AML-193 (cell line): ENCODE measurements around the gene GAB2.
A peak's percentile ranks its signal among the peaks of the same experiment; 100 is the strongest.
"Not testable (repeated sequence)": the region's sequence is repeated elsewhere in the genome, so short reads cannot be mapped to it uniquely, and the experiment has no call there.

Source experiments
- DNase-seq, 2 experiments: peaks; one replicate each; lab custom pipeline; 2025; lab: John Stamatoyannopoulos, UW

GAB2 gene

DNA sequence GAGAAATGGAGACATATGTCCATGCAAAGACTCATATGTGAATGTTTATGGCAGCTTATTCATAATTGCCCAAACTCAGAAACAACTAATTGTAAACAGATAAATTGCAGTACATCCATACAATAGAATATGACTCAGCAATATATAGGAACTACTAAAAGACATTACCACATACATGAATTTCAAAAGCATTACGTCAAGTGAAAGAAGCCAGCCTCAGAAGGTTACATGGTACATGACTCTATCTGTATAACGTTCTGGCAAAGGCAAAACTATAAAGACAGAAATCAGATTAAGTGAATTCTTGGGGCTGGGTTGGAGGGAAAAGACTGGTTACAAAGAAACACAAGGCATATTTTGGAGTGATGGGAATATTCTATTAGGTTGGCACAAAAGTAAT lies 236.4 kb downstream of the GAB2 start:
- DNase-seq, result peak; percentile 51 to 75

- DNase-seq, result no peak
These were observed 236.9 kb downstream of the GAB2 start for GRCh38 chr11:78180751-78181150.

- no peak for DNase-seq
These were observed 238.1 kb downstream of the GAB2 start for GRCh38 chr11:78179459-78180071.

DNA sequence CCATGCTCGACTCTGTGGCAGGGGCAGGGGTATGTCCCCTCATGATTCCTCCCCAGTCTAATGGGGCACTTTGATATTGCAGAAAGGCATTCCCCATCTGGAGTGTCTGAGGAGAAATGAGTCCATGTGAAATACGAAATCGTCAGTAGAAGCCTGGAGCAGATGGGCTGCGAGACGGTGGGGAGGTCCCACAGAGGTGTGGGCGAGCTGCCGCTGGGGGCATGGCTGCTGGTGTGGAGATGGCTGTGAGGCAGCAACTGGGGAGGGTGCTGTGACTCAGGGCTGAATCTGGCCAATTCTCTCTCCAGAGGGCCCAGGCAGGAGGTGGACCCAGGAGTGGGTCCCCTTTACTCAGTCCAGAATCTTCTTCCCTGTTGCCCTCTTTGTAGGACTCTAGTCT lies 240.4 kb downstream of the GAB2 start:
- no peak for DNase-seq

GRCh38 chr11:78176605-78177141 lies 240.9 kb downstream of the GAB2 start:
- no peak for DNase-seq

GRCh38 chr11:78175862-78176261 lies 241.8 kb downstream of the GAB2 start:
- not testable (repeated sequence) for DNase-seq

DNA sequence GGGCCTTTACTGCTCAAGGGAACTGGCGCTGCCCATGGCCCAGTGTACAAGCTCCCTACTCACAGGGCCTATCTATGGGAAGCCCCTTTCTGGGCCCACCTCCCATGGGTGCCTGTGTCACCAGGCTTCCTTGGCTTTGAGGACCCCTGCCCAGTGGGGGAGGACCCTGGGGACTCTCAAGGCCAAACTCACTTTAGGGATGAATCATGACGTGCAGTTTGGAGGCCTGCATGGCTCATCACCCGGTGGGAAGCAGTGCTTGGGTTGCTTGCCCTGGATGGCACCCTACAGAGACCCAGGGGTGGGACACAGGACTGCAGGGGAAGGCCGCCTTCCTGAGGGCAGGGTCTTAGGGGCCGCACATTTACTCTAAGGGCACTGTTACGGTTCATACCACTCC lies 245.7 kb downstream of the GAB2 start:
- DNase-seq, result no peak

GRCh38 chr11:78170874-78171549 lies 246.6 kb downstream of the GAB2 start:
- no peak for DNase-seq

DNA sequence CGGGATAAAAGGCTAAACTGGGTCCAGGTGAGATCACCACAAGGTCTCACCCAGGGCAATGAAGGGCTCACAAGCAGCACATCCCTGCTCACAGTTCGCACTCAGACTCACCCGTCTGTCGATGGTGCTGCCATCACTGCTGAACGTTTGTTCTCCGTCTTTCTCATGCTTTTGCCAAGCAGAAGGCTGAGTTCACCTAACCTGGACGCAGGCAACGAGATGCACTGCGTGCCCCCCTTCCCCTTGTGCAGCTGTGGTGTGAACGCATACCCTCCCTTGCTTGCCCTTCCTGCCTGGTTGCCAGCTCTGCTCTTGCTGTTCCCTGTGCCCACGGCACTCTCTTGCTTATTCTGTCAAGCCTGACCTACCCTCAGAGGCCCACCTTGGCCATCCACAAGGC lies 247.2 kb downstream of the GAB2 start:
- no peak for DNase-seq

- DNase-seq, result no peak
These were observed 248.8 kb downstream of the GAB2 start for GRCh38 chr11:78168539-78169477.

- DNase-seq, result no peak
These were observed 250.7 kb downstream of the GAB2 start for GRCh38 chr11:78166855-78167469.
